Loucy (cell line): ENCODE results near the gene POLR1D.

ENCODE experiments used
- H2AFZ ChIP-seq: fragments of 200-600 bp; sonication (generic); 2 replicates; pipeline ENCODE4 v1.6.0; 2016; ENCODE audit warnings: antibody characterized with exemption, mild to moderate bottlenecking, low read length, moderate library complexity
- H3F3A ChIP-seq: fragments of 200-600 bp; 2 replicates; pipeline ENCODE4 v1.6.0; 2016; ENCODE audit warnings: antibody characterized with exemption, low read depth, mild to moderate bottlenecking
- H3K27me3 ChIP-seq: fragments of 200-600 bp; sonication (generic); 2 replicates; pipeline ENCODE4 v1.6.1; 2014; ENCODE audit warnings: low read length, mild to moderate bottlenecking; ENCODE audit not compliant: insufficient read depth, poor library complexity, severe bottlenecking
- H3K36me3 ChIP-seq: fragments of 200-600 bp; sonication (generic); 2 replicates; pipeline ENCODE4 v1.6.1; 2016; ENCODE audit warnings: low read length; ENCODE audit not compliant: insufficient read depth
- H3K4me1 ChIP-seq: fragments of 200-600 bp; sonication (generic); 2 replicates; pipeline ENCODE4 v1.5.1; 2014; ENCODE audit warnings: low read length, mild to moderate bottlenecking; ENCODE audit not compliant: insufficient read depth, poor library complexity, severe bottlenecking
- H3K4me2 ChIP-seq: fragments of 200-600 bp; sonication (generic); 2 replicates; pipeline ENCODE4 v1.6.0; 2014; ENCODE audit warnings: antibody characterized with exemption, low read length, low read depth, mild to moderate bottlenecking; ENCODE audit not compliant: poor library complexity, severe bottlenecking
- H3K4me3 ChIP-seq: fragments of 200-600 bp; sonication (generic); 2 replicates; pipeline ENCODE4 v1.5.1; 2014; ENCODE audit warnings: low read length, mild to moderate bottlenecking, mixed read lengths; ENCODE audit not compliant: poor library complexity, severe bottlenecking
- H3K79me2 ChIP-seq: fragments of 200-600 bp; sonication (generic); 2 replicates; pipeline ENCODE4 v1.6.1; 2014; ENCODE audit warnings: low read length; ENCODE audit not compliant: insufficient read depth
- H3K9ac ChIP-seq: fragments of 200-600 bp; sonication (generic); 2 replicates; pipeline ENCODE4 v1.6.0; 2014; ENCODE audit warnings: mild to moderate bottlenecking, low read depth, low read length, moderate library complexity; ENCODE audit not compliant: poor library complexity, severe bottlenecking
- H3K9me2 ChIP-seq: fragments of 200-600 bp; sonication (generic); replicated peaks from 2 replicates; pipeline ENCODE4 v1.6.1; 2016; ENCODE audit warnings: low read depth, low read length, mixed read lengths
- H3K9me3 ChIP-seq: fragments of 200-600 bp; sonication (generic); 2 replicates; pipeline ENCODE4 v1.6.1; 2014; ENCODE audit warnings: mild to moderate bottlenecking, antibody characterized with exemption, low read length, low read depth; ENCODE audit not compliant: insufficient read depth
- H4K20me1 ChIP-seq: fragments of 200-600 bp; sonication (generic); 2 replicates; pipeline ENCODE4 v1.6.0; 2014; ENCODE audit warnings: antibody characterized with exemption, low read length, mild to moderate bottlenecking; ENCODE audit not compliant: insufficient read depth, poor library complexity, severe bottlenecking
- CTCF ChIP-seq: fragments of 200-600 bp; sonication (generic); conservative IDR thresholded peaks from 2 replicates; pipeline ENCODE4 v1.5.1; 2014; ENCODE audit warnings: mild to moderate bottlenecking, antibody characterized with exemption, low read length
- EZH2phosphoT487 ChIP-seq: fragments of 200-600 bp; IDR thresholded peaks from 2 replicates; pipeline ENCODE4 v1.6.1; 2018; ENCODE audit warnings: antibody characterized with exemption, mild to moderate bottlenecking, moderate library complexity, borderline replicate concordance

POLR1D gene

GRCh38 chr13:27654816-27655215, 33.1 kb downstream of the POLR1D start:
- Histone ChIP-seq H2AFZ (no peak overlapping the region), H3K9ac (no peak overlapping the region), H3K9me3 (peaks cover 15% of the 10 kb centered on the region), H3K9me2 (no peaks in the 10 kb centered on the region), H3K27me3 (no peaks in the 10 kb centered on the region), H4K20me1 (no peaks in the 10 kb centered on the region), H3K36me3 (peaks cover 35% of the 10 kb centered on the region), H3K4me2 (no peak overlapping the region), H3K4me1 (no peaks in the 10 kb centered on the region), H3K4me3 (no peak overlapping the region), H3K79me2 (no peaks in the 10 kb centered on the region; the same call in 1 of the 2 replicates), H3F3A (no peaks in the 10 kb centered on the region)
- TF ChIP-seq EZH2phosphoT487 (no peak), CTCF (no peak)

GRCh38 chr13:27657724-27658123, 36.0 kb downstream of the POLR1D start:
- H3K4me2 ChIP-seq, result no peak overlapping the region
- no peak overlapping the region for H3K9ac ChIP-seq
- H3K4me1 ChIP-seq, result no peaks in the 10 kb centered on the region
- no peaks in the 10 kb centered on the region; the same call in 1 of the 2 replicates for H3K79me2 ChIP-seq
- H3K36me3 ChIP-seq, result peaks cover 11% of the 10 kb centered on the region; the same call in 1 of the 2 replicates
- no peak overlapping the region for H2AFZ ChIP-seq
- no peaks in the 10 kb centered on the region for H3K27me3 ChIP-seq
- no peaks in the 10 kb centered on the region for H3K9me2 ChIP-seq
- H4K20me1 ChIP-seq, result no peaks in the 10 kb centered on the region
- no peak overlapping the region for H3K4me3 ChIP-seq
- H3F3A ChIP-seq, result no peaks in the 10 kb centered on the region
- no peaks in the 10 kb centered on the region for H3K9me3 ChIP-seq
- TF ChIP-seq EZH2phosphoT487 (no peak), CTCF (no peak)

GRCh38 chr13:27658546-27658945, 36.9 kb downstream of the POLR1D start:
- Histone ChIP-seq H3K9me3 (no peaks in the 10 kb centered on the region), H4K20me1 (no peaks in the 10 kb centered on the region), H3K4me1 (no peaks in the 10 kb centered on the region), H2AFZ (no peak overlapping the region), H3K4me2 (no peak overlapping the region), H3F3A (no peaks in the 10 kb centered on the region), H3K9me2 (no peaks in the 10 kb centered on the region), H3K9ac (no peak overlapping the region), H3K27me3 (no peaks in the 10 kb centered on the region), H3K36me3 (peaks cover 11% of the 10 kb centered on the region; the same call in 1 of the 2 replicates), H3K4me3 (no peak overlapping the region), H3K79me2 (no peaks in the 10 kb centered on the region; the same call in 1 of the 2 replicates)
- no peak for TF ChIP-seq EZH2phosphoT487
- TF ChIP-seq CTCF, result no peak
